HG03565 (cell line): Measurements from ENCODE around the gene GSTT2B.
"Not testable (repeated sequence)": the region's sequence is repeated elsewhere in the genome, so short reads cannot be mapped to it uniquely, and the experiment has no call there.

Experiments used
- ATAC-seq: cut with Tn5 transposase; IDR thresholded peaks from one replicate; pipeline ENCODE4 v1.9.1; 2021; ENCODE audit warnings: mild to moderate bottlenecking, moderate library complexity; ENCODE audit not compliant: unreplicated experiment

Gene GSTT2B

GRCh38 chr22:23907423-23907822 is 53.6 kb downstream of the GSTT2B start:
- not testable (repeated sequence) for ATAC-seq
